Vagina (tissue), 2 donors: ENCODE data around the gene TTLL8.

Experiments used
- CTCF ChIP-seq, 3 experiments: fragments of 450-650 bp in 2 of 3; fragments of 200-600 bp in 1 of 3; sonication (generic) in 1 of 3; IDR thresholded peaks; one replicate each; pipeline ENCODE4 v1.5.1; 2017 to 2019; ENCODE audit warnings: antibody characterized with exemption in 3 of 3, mild to moderate bottlenecking in 2 of 3, moderate library complexity in 2 of 3
- POLR2AphosphoS5 ChIP-seq, 2 donors: sonication (generic); formaldehyde crosslinking; IDR thresholded peaks; one replicate each; pipeline ENCODE4 v1.9.0; 2017; ENCODE audit warnings: antibody characterized with exemption in 2 of 2, mild to moderate bottlenecking in 2 of 2, low read depth in 1 of 2; ENCODE audit not compliant: insufficient read depth in 1 of 2

- no peak for TF ChIP-seq CTCF (IDR thresholded peaks at IDR 0.05)
- no peak for TF ChIP-seq POLR2AphosphoS5 (IDR thresholded peaks at IDR 0.05; ENCODE audit: insufficient read depth in 1 of 2, low read depth in 1 of 2)
These were observed 40.0 kb upstream of the TTLL8 start for GRCh38 chr22:50098052-50098451.
